NCI-H226 (cell line): ENCODE data around the gene GP2.
A peak's percentile ranks its signal among the peaks of the same experiment; 100 is the strongest.

Experiments used
- DNase-seq: peaks from one replicate; pipeline ENCODE4 v3.0.0-alpha.2; 2015

The GP2 gene

DNA sequence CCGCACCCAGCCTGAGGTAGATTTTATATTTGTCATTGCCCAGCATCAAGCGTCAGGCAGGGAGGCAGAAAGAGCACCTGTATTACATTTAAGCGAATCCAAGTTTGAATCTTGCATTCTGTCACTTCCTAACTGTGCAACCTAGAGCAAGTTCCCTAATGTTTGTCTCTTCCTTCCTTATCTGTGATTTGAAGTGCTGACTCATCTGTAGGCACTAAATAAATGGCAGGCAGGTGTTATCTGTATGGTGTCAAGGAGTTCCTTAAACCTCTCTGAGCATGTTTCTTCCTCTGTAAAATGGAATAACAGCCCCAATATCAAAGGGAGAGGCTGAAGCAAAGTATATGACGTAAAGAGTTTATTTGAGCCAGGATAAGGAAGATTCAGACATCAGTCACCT, 24.3 kb downstream of the GP2 start:
- no peak for DNase-seq

GRCh38 chr16:20302389-20302788, 24.9 kb downstream of the GP2 start:
- DNase-seq: no peak

DNA sequence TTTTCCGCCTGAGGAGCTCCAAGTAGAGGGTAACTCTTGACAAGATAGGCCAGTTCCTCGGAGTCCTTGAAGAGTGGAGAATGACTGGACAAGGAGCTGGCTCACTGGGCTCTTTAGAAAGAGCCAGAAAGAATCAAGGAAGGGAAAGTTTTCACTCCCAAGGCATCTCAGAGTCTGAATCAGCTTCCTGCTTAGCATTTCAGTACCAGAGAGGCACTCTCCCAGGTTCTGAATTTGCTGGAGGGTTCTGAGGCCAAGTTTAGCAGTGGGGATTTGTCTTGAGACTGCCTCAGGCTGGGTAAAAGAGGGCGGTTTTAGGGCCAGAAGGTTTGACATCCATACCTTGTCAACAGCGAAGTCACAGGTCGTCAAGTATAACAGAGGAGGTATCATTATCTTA, 25.5 kb downstream of the GP2 start:
- no peak for DNase-seq

DNA sequence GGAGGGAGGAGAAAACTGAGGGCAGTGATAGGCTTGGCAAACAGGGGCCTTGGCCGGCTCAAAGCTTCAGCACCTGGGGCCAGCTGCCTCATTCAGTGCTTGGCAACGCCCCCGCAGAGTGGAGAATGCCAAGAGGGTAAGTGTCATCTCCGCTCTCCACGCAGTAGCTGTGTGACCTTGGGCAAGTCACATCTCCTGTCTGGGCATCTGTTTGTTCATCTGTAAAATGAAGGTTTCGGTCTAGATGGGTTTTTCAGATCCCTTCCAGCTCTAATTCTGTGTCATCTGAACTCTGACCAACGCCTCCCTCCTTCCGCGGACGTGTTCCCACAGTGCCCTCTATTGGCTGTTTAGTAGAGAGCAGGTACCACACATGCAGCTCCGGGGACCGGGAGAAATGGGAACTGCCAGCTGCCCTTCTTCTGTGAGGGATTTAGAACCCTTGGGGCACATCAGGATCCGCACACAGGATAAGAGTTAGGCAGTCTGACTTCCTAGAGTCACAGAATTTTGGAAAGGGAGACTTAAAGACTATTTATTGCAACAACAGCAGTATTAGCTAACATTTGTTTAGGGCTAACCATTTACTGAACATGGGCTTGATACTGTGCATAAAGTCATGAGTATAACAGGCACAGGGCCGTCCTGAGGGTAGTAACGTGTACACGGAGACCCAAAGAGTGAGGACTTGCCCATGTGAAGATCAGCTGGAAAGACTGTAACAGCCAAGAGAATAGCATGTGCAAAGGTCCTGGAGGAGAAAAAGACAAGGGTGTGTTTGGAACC, 26.8 kb downstream of the GP2 start:
- DNase-seq: peak; percentile 37

DNA sequence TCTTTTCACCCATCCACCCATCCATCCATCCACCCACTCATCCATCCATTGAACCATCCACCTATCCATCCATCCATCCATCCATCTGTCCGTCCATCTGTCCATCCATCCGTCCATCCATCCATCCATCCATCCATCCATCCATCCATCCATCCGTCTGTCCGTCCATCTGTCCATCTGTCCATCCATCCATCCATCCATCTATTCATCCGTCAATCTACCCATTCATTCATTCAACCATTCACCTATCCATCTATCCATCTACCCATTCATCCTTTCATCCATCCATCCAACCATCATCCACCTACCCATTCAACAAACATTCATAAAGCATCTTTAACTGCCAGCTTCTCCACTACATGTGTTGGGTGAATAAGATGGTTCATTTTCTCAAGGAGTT, 28.9 kb downstream of the GP2 start:
- no peak for DNase-seq

GRCh38 chr16:20291208-20292206, 35.8 kb downstream of the GP2 start:
- no peak for DNase-seq

DNA sequence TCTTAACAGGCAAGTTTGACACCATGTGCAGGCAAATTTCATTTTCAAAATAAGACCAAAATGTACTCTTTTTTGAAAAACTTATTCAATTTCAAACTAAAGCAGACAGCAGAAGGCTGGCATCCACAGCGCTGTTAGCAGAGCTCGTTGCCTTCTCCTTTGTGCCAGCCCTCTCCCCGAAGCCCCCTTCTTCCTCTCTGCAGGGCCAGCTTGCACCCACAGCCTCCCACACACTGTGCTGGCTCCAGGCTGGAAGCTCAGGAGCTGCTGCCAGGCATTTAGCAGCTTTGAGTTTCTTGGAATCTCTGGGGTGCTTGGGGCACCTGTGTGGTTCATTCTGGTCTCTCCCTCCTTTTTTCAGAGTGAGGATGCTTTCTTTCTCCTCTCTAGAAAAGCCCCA, 37.7 kb downstream of the GP2 start:
- no peak for DNase-seq

DNA sequence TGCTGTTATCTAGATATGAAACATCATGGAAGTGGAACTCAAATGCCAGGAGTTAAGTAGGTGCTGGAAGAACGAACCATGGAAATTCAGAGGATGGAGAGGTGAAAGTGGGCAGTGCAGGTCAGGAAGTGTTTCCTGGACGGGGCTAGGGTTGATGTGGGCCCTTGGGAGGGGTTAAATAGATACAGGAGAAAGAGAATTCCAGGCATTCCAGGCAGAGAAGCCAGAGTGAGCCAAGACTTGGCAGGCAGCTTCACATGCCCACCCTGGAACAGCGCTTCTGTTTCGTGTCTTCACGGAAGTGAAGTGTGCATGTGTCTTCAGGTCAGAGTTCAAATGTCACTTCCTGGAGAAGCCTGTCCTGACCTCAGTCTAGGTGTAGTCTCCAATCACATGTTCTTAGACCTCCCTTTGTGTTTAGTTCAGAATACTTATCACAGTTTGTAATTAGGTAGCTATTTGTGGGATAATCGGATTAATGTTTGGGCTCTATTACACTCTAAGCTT, 41.3 kb downstream of the GP2 start:
- DNase-seq: no peak

- no peak for DNase-seq
Observed at GRCh38 chr16:20280259-20280658, 47.1 kb downstream of the GP2 start.

DNA sequence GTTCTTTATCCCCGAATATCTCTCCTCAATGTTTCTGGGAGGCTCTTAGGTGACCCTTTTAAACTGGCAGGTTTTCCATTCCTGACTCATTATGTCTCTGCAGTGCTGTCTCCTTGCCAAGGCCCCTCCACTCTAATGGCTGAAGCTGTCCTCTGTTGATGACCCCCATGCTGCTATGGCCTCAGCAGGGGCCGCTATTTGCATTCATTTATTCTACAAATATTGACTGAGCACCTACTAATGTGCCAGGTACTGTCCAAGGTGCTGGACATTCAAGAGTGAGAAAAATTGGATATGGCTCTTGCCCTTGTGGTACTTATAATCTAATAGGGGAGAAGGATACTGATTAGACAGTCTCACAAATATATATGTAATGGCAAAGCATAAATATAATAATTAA, 55.4 kb downstream of the GP2 start:
- DNase-seq: no peak

DNA sequence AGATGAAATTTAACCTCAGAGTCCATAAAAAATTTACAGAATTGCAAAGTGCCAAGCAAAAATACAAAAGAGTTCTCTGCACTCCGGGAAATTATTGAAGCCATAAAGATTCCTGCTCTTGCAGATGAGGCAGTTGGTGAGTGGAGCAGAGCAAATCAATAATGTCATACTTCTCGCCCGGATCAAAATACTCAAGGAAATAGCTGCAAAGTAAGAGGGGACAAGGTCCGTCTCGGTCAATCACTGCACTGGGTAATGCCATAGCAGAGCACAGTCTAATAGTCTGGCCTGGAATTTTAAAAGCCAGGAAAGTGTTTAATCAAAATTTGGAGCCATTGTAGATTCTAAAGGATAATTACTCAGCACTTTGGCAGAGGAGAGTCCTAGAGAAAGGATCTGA, 58.9 kb downstream of the GP2 start:
- DNase-seq: no peak

DNA sequence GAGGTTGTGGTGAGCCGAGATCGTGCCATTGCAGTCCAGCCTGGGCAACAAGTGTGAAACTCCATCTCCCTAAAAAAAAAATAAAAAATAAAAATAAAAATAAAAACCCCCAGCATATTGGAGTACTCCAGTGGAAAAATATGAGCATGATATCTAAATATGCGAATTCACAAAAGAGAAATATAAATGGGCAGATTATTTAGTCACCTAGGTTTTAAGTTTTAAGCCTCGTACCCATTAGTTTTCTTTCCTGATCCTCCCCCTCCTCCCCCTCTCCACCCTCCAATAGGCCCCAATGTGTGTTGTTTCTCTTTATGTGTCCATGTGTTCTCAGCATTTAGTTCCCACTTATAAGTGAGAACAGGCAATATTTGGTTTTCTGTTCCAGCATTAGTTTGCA, 62.3 kb downstream of the GP2 start:
- DNase-seq: no peak

GRCh38 chr16:20263138-20263855, 64.0 kb downstream of the GP2 start:
- no peak for DNase-seq

DNA sequence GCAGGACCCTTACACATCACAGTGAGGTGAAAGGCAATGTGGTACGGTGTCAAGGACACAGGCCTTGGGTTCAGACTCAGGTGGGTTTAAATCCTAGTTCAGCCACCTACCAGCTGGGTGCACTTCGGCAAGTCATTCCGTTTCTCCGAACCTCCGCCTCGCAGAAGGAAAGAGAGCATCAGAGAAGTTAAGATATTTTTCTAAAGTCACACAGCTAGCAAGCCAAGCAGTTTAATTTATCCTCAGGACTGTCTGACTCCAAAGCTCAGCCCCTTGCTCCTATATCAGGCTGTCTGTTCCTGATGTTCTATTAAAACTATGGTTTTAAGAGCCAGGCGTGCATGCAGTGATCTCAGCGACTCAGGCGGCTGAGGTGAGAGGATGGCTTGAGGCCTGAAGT, 65.1 kb downstream of the GP2 start:
- DNase-seq: no peak

DNA sequence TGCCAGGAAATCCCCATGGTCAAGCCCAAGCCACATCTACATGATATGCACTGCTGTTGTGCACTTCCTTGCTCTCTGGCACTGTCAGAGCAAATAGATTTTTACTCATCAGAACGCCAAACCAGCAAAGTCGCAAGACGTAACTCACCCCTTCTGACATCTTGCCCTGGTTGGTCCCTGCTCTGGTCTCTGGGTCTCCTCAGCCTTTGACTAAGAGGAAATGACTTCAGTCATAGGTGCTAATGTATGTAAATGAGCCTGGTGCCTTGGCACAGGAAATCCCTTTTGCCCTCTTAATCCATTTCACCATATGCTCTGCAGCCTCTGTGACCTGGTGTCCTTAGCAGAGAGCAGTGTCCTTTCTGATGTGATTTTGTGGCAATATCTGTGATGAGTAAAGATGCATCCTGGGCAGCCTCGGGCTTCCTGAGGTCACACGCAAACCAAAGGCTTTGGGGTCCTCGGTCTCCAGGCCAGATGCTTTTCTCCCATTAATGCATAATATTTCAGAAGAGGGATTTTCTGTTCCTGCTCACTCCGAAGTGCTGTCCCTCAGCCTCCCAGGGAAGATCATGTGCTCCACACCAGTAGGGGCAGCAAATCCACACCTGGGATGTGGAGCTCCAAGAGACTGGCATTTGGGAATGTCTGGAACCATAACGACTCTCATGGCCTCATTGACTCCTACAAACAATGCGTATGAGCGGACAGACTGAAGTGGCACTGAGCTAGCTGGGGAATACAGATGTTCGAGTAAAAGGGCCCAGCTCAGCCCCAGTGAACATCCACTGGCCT, 66.9 kb downstream of the GP2 start:
- no peak for DNase-seq
